Peyer's patch (tissue), 4 donors: ENCODE data around the gene FADS6.

Source experiments
- POLR2A ChIP-seq, 2 donors: fragments of 450-650 bp; IDR thresholded peaks; one replicate each; pipeline ENCODE4 v1.5.1; 2017; ENCODE audit warnings: antibody characterized with exemption in 2 of 2, mild to moderate bottlenecking in 2 of 2, moderate library complexity in 2 of 2
- TF ChIP-seq, protein P1 (sequence below), 6 experiments: fragments of 450-650 bp in 4 of 6; fragments of 200-600 bp in 2 of 6; sonication (generic) in 1 of 6; IDR thresholded peaks; one replicate each; pipeline ENCODE4 v1.5.1; 2017 to 2019; ENCODE audit warnings: antibody characterized with exemption in 6 of 6, mild to moderate bottlenecking in 3 of 6, moderate library complexity in 1 of 6

GRCh38 chr17:74937064-74938051 lies 43.9 kb upstream of the FADS6 start:
- TF ChIP-seq, protein P1, sequence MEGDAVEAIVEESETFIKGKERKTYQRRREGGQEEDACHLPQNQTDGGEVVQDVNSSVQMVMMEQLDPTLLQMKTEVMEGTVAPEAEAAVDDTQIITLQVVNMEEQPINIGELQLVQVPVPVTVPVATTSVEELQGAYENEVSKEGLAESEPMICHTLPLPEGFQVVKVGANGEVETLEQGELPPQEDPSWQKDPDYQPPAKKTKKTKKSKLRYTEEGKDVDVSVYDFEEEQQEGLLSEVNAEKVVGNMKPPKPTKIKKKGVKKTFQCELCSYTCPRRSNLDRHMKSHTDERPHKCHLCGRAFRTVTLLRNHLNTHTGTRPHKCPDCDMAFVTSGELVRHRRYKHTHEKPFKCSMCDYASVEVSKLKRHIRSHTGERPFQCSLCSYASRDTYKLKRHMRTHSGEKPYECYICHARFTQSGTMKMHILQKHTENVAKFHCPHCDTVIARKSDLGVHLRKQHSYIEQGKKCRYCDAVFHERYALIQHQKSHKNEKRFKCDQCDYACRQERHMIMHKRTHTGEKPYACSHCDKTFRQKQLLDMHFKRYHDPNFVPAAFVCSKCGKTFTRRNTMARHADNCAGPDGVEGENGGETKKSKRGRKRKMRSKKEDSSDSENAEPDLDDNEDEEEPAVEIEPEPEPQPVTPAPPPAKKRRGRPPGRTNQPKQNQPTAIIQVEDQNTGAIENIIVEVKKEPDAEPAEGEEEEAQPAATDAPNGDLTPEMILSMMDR (IDR thresholded peaks at IDR 0.05) = no peak
- no peak for TF ChIP-seq POLR2A (IDR thresholded peaks at IDR 0.05)
